ENCODE data around the gene SPARCL1.

SPARCL1 gene

GRCh38 chr4:87555773-87556619 is 26.8 kb upstream of the SPARCL1 start:
- Histone ChIP-seq H3K9me3 (ENCODE audit: insufficient read depth, low read depth, low read length) (no peaks in the 10 kb centered on the region), H3K4me3 (ENCODE audit: low read depth, low read length) (no peak overlapping the region), H2AFZ (ENCODE audit: insufficient read depth, low read length, poor library complexity) (no peak overlapping the region), H3K27me3 (ENCODE audit: insufficient read depth, low read length) (no peaks in the 10 kb centered on the region), H3K4ac (ENCODE audit: low read depth, low read length) (no peak overlapping the region), H4K91ac (ENCODE audit: low read depth, low read length) (no peak overlapping the region), H4K12ac (ENCODE audit: low read depth, low read length) (no peak overlapping the region), H2AK5ac (ENCODE audit: low read length) (no peak overlapping the region), H3K4me1 (ENCODE audit: control insufficient read depth in 1 of 2, insufficient read depth in 2 of 2, low read length in 2 of 2) (no peaks in the 10 kb centered on the region), H3K4me2 (ENCODE audit: low read length) (no peak overlapping the region), H3K14ac (ENCODE audit: low read length) (no peak overlapping the region), H3K23ac (ENCODE audit: low read length) (no peak overlapping the region), H2BK12ac (ENCODE audit: low read length) (no peak overlapping the region), H3K27ac (ENCODE audit: low read depth, low read length) (no peak overlapping the region), H3K9ac (ENCODE audit: low read length) (no peak overlapping the region), H2BK120ac (ENCODE audit: insufficient read depth, low read length, poor library complexity) (no peak overlapping the region), H4K8ac (ENCODE audit: low read depth, low read length) (no peak overlapping the region), H3K36me3 (ENCODE audit: control insufficient read depth in 1 of 2, insufficient read depth in 2 of 2, low read length in 2 of 2) (no peaks in the 10 kb centered on the region), H3K18ac (ENCODE audit: low read length) (no peak overlapping the region), H3K79me1 (ENCODE audit: low read length) (no peaks in the 10 kb centered on the region), H2BK5ac (ENCODE audit: low read depth, low read length, poor library complexity) (no peak overlapping the region), H3K79me2 (ENCODE audit: control insufficient read depth, insufficient read depth, low read length, poor library complexity) (no peaks in the 10 kb centered on the region)
- peak; percentile 13 to 46 for DNase-seq
- no CpG with 5 or more reads among the region's 5 CpGs for WGBS (ENCODE audit: extremely low coverage, insufficient coverage, insufficient read length)

GRCh38 chr4:87553182-87553581 is 24.0 kb upstream of the SPARCL1 start:
- Histone ChIP-seq H3K27me3 (ENCODE audit: insufficient read depth, low read length) (no peaks in the 10 kb centered on the region), H4K12ac (ENCODE audit: low read depth, low read length) (no peak overlapping the region), H3K4ac (ENCODE audit: low read depth, low read length) (no peak overlapping the region), H3K79me1 (ENCODE audit: low read length) (no peaks in the 10 kb centered on the region), H2BK12ac (ENCODE audit: low read length) (no peak overlapping the region), H3K36me3 (ENCODE audit: control insufficient read depth in 1 of 2, insufficient read depth in 2 of 2, low read length in 2 of 2) (no peaks in the 10 kb centered on the region), H3K4me1 (ENCODE audit: control insufficient read depth in 1 of 2, insufficient read depth in 2 of 2, low read length in 2 of 2) (no peaks in the 10 kb centered on the region), H3K27ac (ENCODE audit: low read depth, low read length) (no peak overlapping the region), H4K8ac (ENCODE audit: low read depth, low read length) (no peak overlapping the region), H3K4me3 (ENCODE audit: low read depth, low read length) (no peak overlapping the region), H4K91ac (ENCODE audit: low read depth, low read length) (no peak overlapping the region), H3K9ac (ENCODE audit: low read length) (no peak overlapping the region), H3K23ac (ENCODE audit: low read length) (no peak overlapping the region), H3K14ac (ENCODE audit: low read length) (no peak overlapping the region), H3K18ac (ENCODE audit: low read length) (no peak overlapping the region), H2BK5ac (ENCODE audit: low read depth, low read length, poor library complexity) (no peak overlapping the region), H2BK120ac (ENCODE audit: insufficient read depth, low read length, poor library complexity) (no peak overlapping the region), H3K9me3 (ENCODE audit: insufficient read depth, low read depth, low read length) (no peaks in the 10 kb centered on the region), H2AFZ (ENCODE audit: insufficient read depth, low read length, poor library complexity) (no peak overlapping the region), H2AK5ac (ENCODE audit: low read length) (no peak overlapping the region), H3K79me2 (ENCODE audit: control insufficient read depth, insufficient read depth, low read length, poor library complexity) (no peaks in the 10 kb centered on the region), H3K4me2 (ENCODE audit: low read length) (no peak overlapping the region)
- WGBS (ENCODE audit: extremely low coverage, insufficient coverage, insufficient read length) = no CpG with 5 or more reads among the region's 4 CpGs
- no peak for DNase-seq

- Histone ChIP-seq H3K4ac (ENCODE audit: low read depth, low read length) (no peak overlapping the region), H3K4me1 (ENCODE audit: control insufficient read depth in 1 of 2, insufficient read depth in 2 of 2, low read length in 2 of 2) (no peaks in the 10 kb centered on the region), H3K27me3 (ENCODE audit: insufficient read depth, low read length) (no peaks in the 10 kb centered on the region), H4K8ac (ENCODE audit: low read depth, low read length) (no peak overlapping the region), H2BK5ac (ENCODE audit: low read depth, low read length, poor library complexity) (no peak overlapping the region), H2BK12ac (ENCODE audit: low read length) (no peak overlapping the region), H2AK5ac (ENCODE audit: low read length) (no peak overlapping the region), H3K14ac (ENCODE audit: low read length) (no peak overlapping the region), H3K27ac (ENCODE audit: low read depth, low read length) (no peak overlapping the region), H2BK120ac (ENCODE audit: insufficient read depth, low read length, poor library complexity) (no peak overlapping the region), H3K36me3 (ENCODE audit: control insufficient read depth in 1 of 2, insufficient read depth in 2 of 2, low read length in 2 of 2) (no peaks in the 10 kb centered on the region), H3K23ac (ENCODE audit: low read length) (no peak overlapping the region), H3K9ac (ENCODE audit: low read length) (no peak overlapping the region), H3K18ac (ENCODE audit: low read length) (no peak overlapping the region), H2AFZ (ENCODE audit: insufficient read depth, low read length, poor library complexity) (no peak overlapping the region), H4K12ac (ENCODE audit: low read depth, low read length) (no peak overlapping the region), H4K91ac (ENCODE audit: low read depth, low read length) (no peak overlapping the region), H3K79me2 (ENCODE audit: control insufficient read depth, insufficient read depth, low read length, poor library complexity) (no peaks in the 10 kb centered on the region), H3K9me3 (ENCODE audit: insufficient read depth, low read depth, low read length) (no peaks in the 10 kb centered on the region), H3K79me1 (ENCODE audit: low read length) (no peaks in the 10 kb centered on the region), H3K4me3 (ENCODE audit: low read depth, low read length) (no peak overlapping the region), H3K4me2 (ENCODE audit: low read length) (no peak overlapping the region)
- no peak for DNase-seq
- WGBS (ENCODE audit: extremely low coverage, insufficient coverage, insufficient read length) = no CpG with 5 or more reads among the region's 3 CpGs
Observed at GRCh38 chr4:87551361-87551760, 22.2 kb upstream of the SPARCL1 start.

- no peak overlapping the region for H2BK12ac ChIP-seq (ENCODE audit: low read length)
- H3K4me2 ChIP-seq (ENCODE audit: low read length) = no peak overlapping the region
- H2AK5ac ChIP-seq (ENCODE audit: low read length) = no peak overlapping the region
- no peaks in the 10 kb centered on the region for H3K9me3 ChIP-seq (ENCODE audit: insufficient read depth, low read depth, low read length)
- H3K27ac ChIP-seq (ENCODE audit: low read depth, low read length) = no peak overlapping the region
- no peak overlapping the region for H4K12ac ChIP-seq (ENCODE audit: low read depth, low read length)
- no peak overlapping the region for H2BK120ac ChIP-seq (ENCODE audit: insufficient read depth, low read length, poor library complexity)
- H3K4ac ChIP-seq (ENCODE audit: low read depth, low read length) = no peak overlapping the region
- no peak overlapping the region for H4K91ac ChIP-seq (ENCODE audit: low read depth, low read length)
- H4K8ac ChIP-seq (ENCODE audit: low read depth, low read length) = no peak overlapping the region
- no peak overlapping the region for H3K4me3 ChIP-seq (ENCODE audit: low read depth, low read length)
- H3K18ac ChIP-seq (ENCODE audit: low read length) = no peak overlapping the region
- H3K36me3 ChIP-seq (ENCODE audit: control insufficient read depth in 1 of 2, insufficient read depth in 2 of 2, low read length in 2 of 2) = no peaks in the 10 kb centered on the region
- H3K4me1 ChIP-seq (ENCODE audit: control insufficient read depth in 1 of 2, insufficient read depth in 2 of 2, low read length in 2 of 2) = no peaks in the 10 kb centered on the region
- H3K79me1 ChIP-seq (ENCODE audit: low read length) = no peaks in the 10 kb centered on the region
- H3K23ac ChIP-seq (ENCODE audit: low read length) = no peak overlapping the region
- no peak overlapping the region for H3K9ac ChIP-seq (ENCODE audit: low read length)
- no peak overlapping the region for H3K14ac ChIP-seq (ENCODE audit: low read length)
- H3K79me2 ChIP-seq (ENCODE audit: control insufficient read depth, insufficient read depth, low read length, poor library complexity) = no peaks in the 10 kb centered on the region
- H2BK5ac ChIP-seq (ENCODE audit: low read depth, low read length, poor library complexity) = no peak overlapping the region
- H3K27me3 ChIP-seq (ENCODE audit: insufficient read depth, low read length) = no peaks in the 10 kb centered on the region
- no peak for DNase-seq
- no peak overlapping the region for H2AFZ ChIP-seq (ENCODE audit: insufficient read depth, low read length, poor library complexity)
- WGBS (ENCODE audit: extremely low coverage, insufficient coverage, insufficient read length) = no CpG with 5 or more reads among the region's 5 CpGs
Observed at GRCh38 chr4:87547016-87547708, 18.0 kb upstream of the SPARCL1 start.

Data from trophoblast cell (in vitro differentiated cells and primary cell).